ENCODE data around the gene MAP4K5. TPM values are rescaled to one million over a fixed set of nuclear protein-coding genes. Genes with fewer than 3 reads are reported as not detected.
A peak's percentile ranks its signal among the peaks of the same experiment; 100 is the strongest.

The MAP4K5 gene
- total RNA-seq, 1 experiment from 2014 or later, result 39.1 TPM

DNA sequence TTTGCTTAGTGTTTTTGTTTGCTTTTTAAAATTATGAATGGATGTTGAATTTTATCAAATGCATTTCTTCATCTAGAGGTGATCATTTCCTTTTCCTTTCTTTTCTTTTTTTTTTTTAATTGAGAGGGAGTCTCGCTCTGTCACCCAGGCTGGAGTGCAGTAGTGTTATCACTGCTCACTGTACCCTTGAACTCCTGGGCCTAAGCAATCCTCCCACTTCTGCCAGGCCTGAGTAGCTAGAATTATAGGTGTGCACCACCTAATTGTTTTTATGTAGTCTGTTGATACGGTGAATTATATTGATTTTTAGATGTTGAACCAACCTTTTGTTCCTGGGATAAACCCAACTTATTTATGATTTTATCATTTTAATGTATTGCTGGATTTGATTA lies 134.2 kb downstream of the MAP4K5 start:
- Histone ChIP-seq H3K9me3 (ENCODE audit: control insufficient read depth in 1 of 2, insufficient read depth in 1 of 2, low read depth in 1 of 2, low read length in 2 of 2) (no peaks in the 10 kb centered on the region), H3K27ac (ENCODE audit: low read depth, low read length) (no peak overlapping the region), H3K27me3 (ENCODE audit: insufficient read depth, low read length) (no peaks in the 10 kb centered on the region), H3K4me2 (ENCODE audit: low read length) (no peak overlapping the region), H3K9me2 (ENCODE audit: insufficient read depth) (no peaks in the 10 kb centered on the region), H3K36me3 (ENCODE audit: control insufficient read depth in 1 of 2, insufficient read depth in 2 of 2, low read length in 2 of 2) (no peaks in the 10 kb centered on the region), H4K20me1 (ENCODE audit: insufficient read depth) (no peaks in the 10 kb centered on the region), H3K9ac (ENCODE audit: low read length) (no peak overlapping the region), H3K79me2 (ENCODE audit: insufficient read depth, low read length) (no peaks in the 10 kb centered on the region), H3K4me3 (replicated peaks in 1 of 2; ENCODE audit: low read depth in 1 of 2, low read length in 2 of 2) (no peak overlapping the region), H3K4me1 (ENCODE audit: control insufficient read depth in 1 of 2, insufficient read depth in 2 of 2, low read length in 2 of 2) (peaks cover 10 to 30% of the 10 kb centered on the region in 2 experiments), H2AFZ (ENCODE audit: low read depth, low read length, poor library complexity, severe bottlenecking) (no peak overlapping the region)
- ATAC-seq (no peak), DNase-seq (ENCODE audit: low read depth, low spot score) (no peak)
- ChIA-PET RAD21 (ENCODE audit: low non-redundant PET in 1 of 2, low total read pairs in 2 of 2, uncharacterized antibody in 2 of 2, unreplicated experiment in 2 of 2) (no interaction called here), POLR2A (no interaction called here), CTCF (no interaction called here)
- intact Hi-C loops (cut with micrococcal nuclease), result loop anchor here (5.0 kb wide), 1 partner anchor 76 kb away; no protein-coding TSS in a partner anchor
- no TSS peak for BruUV-seq (replicated peaks)
- TF ChIP-seq ZNF274 (IDR thresholded peaks at IDR 0.05; ENCODE audit: low read depth, low read length) (no peak), POLR2A (IDR thresholded peaks at IDR 0.05; ENCODE audit: borderline replicate concordance, extremely low read depth, insufficient read depth, insufficient read length) (no peak), TCF7L2 (IDR thresholded peaks at IDR 0.05; ENCODE audit: borderline replicate concordance, extremely low read depth, insufficient read depth, insufficient read length) (no peak), CEBPB (IDR thresholded peaks at IDR 0.05; ENCODE audit: low read depth) (no peak), ATF3 (IDR thresholded peaks at IDR 0.05) (no peak), SRF (IDR thresholded peaks at IDR 0.05; ENCODE audit: low read depth) (no peak)

GRCh38 chr14:50397390-50398188 lies 134.8 kb downstream of the MAP4K5 start:
- CTCF ChIA-PET, result interaction anchor here (1.5 kb wide), 1 partner anchor 77 kb away, joined by 4 read pairs; no protein-coding TSS in a partner anchor
- no peaks in the 10 kb centered on the region for H4K20me1 ChIP-seq (ENCODE audit: insufficient read depth)
- H3K27me3 ChIP-seq (ENCODE audit: insufficient read depth, low read length), result no peaks in the 10 kb centered on the region
- ATAC-seq, result peak; percentile 5; the same call in 1 of the 2 replicates
- peak overlapping the region; percentile 75 for H3K9ac ChIP-seq (ENCODE audit: low read length)
- peak overlapping the region; percentile 76 for H2AFZ ChIP-seq (ENCODE audit: low read depth, low read length, poor library complexity, severe bottlenecking)
- intact Hi-C loops (cut with micrococcal nuclease), result loop anchor here (5.0 kb wide), 1 partner anchor 75 kb away; no protein-coding TSS in a partner anchor
- H3K4me3 ChIP-seq (replicated peaks in 1 of 2; ENCODE audit: low read depth in 1 of 2, low read length in 2 of 2), result peak overlapping the region; percentile 54 to 67
- H3K4me2 ChIP-seq (ENCODE audit: low read length), result peak overlapping the region; percentile 84
- RAD21 ChIA-PET (ENCODE audit: low non-redundant PET in 1 of 2, low total read pairs in 2 of 2, uncharacterized antibody in 2 of 2, unreplicated experiment in 2 of 2), result no interaction called here
- H3K9me2 ChIP-seq (ENCODE audit: insufficient read depth), result no peaks in the 10 kb centered on the region
- TF ChIP-seq FOSL1 (IDR thresholded peaks at IDR 0.05; ENCODE audit: low read depth) (no peak), CBX3 (IDR thresholded peaks at IDR 0.05; ENCODE audit: low read depth) (no peak), TCF7L2 (IDR thresholded peaks at IDR 0.05; ENCODE audit: borderline replicate concordance, extremely low read depth, insufficient read depth, insufficient read length) (no peak), YY1 (IDR thresholded peaks at IDR 0.05; ENCODE audit: extremely low read depth, insufficient replicate concordance, low read depth, low read length) (no peak), POLR2AphosphoS5 (IDR thresholded peaks at IDR 0.05; ENCODE audit: low read depth, low read length) (no peak), ZBTB33 (IDR thresholded peaks at IDR 0.05; ENCODE audit: extremely low read depth, insufficient replicate concordance, low read length) (no peak)
- H3K4me1 ChIP-seq (ENCODE audit: control insufficient read depth in 1 of 2, insufficient read depth in 2 of 2, low read length in 2 of 2), result peaks cover 10 to 26% of the 10 kb centered on the region in 2 experiments
- no TSS peak for BruUV-seq (replicated peaks)
- POLR2A ChIA-PET, result interaction anchor here (1.2 kb wide), 1 partner anchor 535 kb away, joined by 3 read pairs; no protein-coding TSS in a partner anchor
- H3K27ac ChIP-seq (ENCODE audit: low read depth, low read length), result 0 out of 2 replicates have a peak overlapping the region, but pooled peaks have one; percentile 65
- no peaks in the 10 kb centered on the region for H3K9me3 ChIP-seq (ENCODE audit: control insufficient read depth in 1 of 2, insufficient read depth in 1 of 2, low read depth in 1 of 2, low read length in 2 of 2)
- H3K79me2 ChIP-seq (ENCODE audit: insufficient read depth, low read length), result no peaks in the 10 kb centered on the region
- DNase-seq (ENCODE audit: low read depth, low spot score), result no peak
- no peaks in the 10 kb centered on the region for H3K36me3 ChIP-seq (ENCODE audit: control insufficient read depth in 1 of 2, insufficient read depth in 2 of 2, low read length in 2 of 2)
